Measurements from ENCODE around the gene TRMT10B.

The TRMT10B gene

DNA sequence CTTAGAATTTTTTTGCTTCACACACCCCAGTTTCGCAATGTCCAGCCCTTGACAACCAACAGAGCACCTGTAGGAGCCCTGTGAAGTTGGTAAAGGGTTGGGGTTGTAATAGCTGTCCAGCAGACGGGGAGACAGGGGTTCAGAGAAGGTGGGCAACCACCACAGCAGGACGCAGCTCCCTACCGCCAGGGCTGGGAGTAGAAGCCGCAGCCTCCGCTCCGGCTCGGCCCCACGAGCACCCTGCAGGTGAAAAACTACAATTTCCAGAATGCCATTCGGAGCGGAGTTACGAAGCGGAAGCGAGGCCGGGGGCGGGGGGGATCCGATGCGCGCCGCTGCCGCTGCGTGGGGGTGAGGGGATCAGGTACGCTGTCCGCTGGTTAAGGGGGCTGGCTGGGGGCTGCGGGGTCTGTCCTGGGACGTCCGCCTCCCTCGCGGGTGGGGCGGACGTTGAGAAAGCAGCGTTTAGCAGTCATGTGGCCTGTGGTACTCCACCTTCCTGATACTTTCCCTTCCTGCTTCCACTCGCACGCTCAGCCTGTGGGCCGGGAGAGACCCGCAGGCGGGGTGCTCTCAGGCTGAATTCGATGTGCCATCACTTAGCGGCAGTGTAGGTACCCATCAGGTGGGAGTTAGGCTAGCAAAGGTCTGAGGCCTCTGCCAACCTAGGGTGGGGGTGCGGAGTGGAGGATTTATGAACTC, at the start of gene TRMT10B:
Gene TRMT10B (plus strand): TSS at position 317 of the 702 bp plus-strand sequence. CDS start 8,127 bp downstream, outside the sequence.
- Histone ChIP-seq H4K20me1 (ENCODE audit: insufficient read depth, low read length) (no peaks in the 10 kb centered on the region), H3K4me2 (ENCODE audit: low read length) (peak within 1 kb of the TSS; percentile 74), H3K4me1 (ENCODE audit: low read length) (peaks cover 12% of the 10 kb centered on the region), H3K9me3 (ENCODE audit: insufficient read depth, low read length) (no peaks in the 10 kb centered on the region), H3K27ac (ENCODE audit: low read length) (peak within 1 kb of the TSS; percentile 22; the same call in 1 of the 2 replicates), H3K27me3 (ENCODE audit: low read depth, low read length) (no peaks in the 10 kb centered on the region), H3K79me2 (ENCODE audit: low read length) (peaks cover 11% of the 10 kb centered on the region), H3K36me3 (replicated peaks; ENCODE audit: low read depth, low read length) (peaks cover 2% of the 10 kb centered on the region), H2AFZ (ENCODE audit: low read depth, low read length) (peak within 1 kb of the TSS; percentile 93), H3K9ac (ENCODE audit: low read length) (peak within 1 kb of the TSS; percentile 91), H3K4me3 (ENCODE audit: low read length) (peak within 1 kb of the TSS; percentile 94)
- no peak for TF ChIP-seq CTCF (IDR thresholded peaks at IDR 0.05; ENCODE audit: low read depth, low read length)

DNA sequence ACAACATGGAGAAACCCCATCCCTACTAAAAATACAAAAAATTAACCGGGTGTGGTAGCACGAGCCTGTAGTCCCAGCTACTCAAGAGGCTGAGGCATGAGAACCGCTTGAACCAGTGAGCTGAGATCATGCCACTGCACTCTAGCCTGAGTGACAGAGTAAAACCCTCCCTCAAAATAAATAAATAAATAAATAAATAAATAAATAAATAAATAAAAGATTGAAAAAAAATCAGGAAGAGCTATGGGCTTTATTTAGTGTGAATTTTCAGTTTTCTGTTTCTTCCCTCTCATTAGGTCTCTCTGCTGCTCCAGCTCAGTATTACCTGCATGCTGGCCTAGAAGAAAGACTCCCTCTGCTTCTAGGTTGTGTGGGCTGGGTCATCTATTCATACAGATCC, 47.8 kb upstream of the TRMT10B start:
- TF ChIP-seq EZH2phosphoT487 (IDR thresholded peaks at IDR 0.05; ENCODE audit: low read depth) = no peak
- no peak for TF ChIP-seq CTCF (IDR thresholded peaks at IDR 0.05; ENCODE audit: low read depth, low read length)
- no peak overlapping the region for H3K27ac ChIP-seq (ENCODE audit: low read length)
- no peak overlapping the region for H3K4me2 ChIP-seq (ENCODE audit: low read length)
- no peaks in the 10 kb centered on the region for H3K36me3 ChIP-seq (replicated peaks; ENCODE audit: low read depth, low read length)
- peaks cover 14% of the 10 kb centered on the region for H3K27me3 ChIP-seq (ENCODE audit: low read depth, low read length)
- no peaks in the 10 kb centered on the region for H3K79me2 ChIP-seq (ENCODE audit: low read length)
- H3K4me1 ChIP-seq (ENCODE audit: low read length) = peaks cover 7% of the 10 kb centered on the region
- no peaks in the 10 kb centered on the region for H3K9me3 ChIP-seq (ENCODE audit: insufficient read depth, low read length)
- H4K20me1 ChIP-seq (ENCODE audit: insufficient read depth, low read length) = no peaks in the 10 kb centered on the region
- H2AFZ ChIP-seq (ENCODE audit: low read depth, low read length) = no peak overlapping the region
- no peak overlapping the region for H3K9ac ChIP-seq (ENCODE audit: low read length)
- no peak overlapping the region for H3K4me3 ChIP-seq (ENCODE audit: low read length)

- TF ChIP-seq CTCF (IDR thresholded peaks at IDR 0.05; ENCODE audit: low read depth, low read length) (no peak), EZH2phosphoT487 (IDR thresholded peaks at IDR 0.05; ENCODE audit: low read depth) (no peak)
- no peaks in the 10 kb centered on the region for H3K9me3 ChIP-seq (ENCODE audit: insufficient read depth, low read length)
- H3K79me2 ChIP-seq (ENCODE audit: low read length) = no peaks in the 10 kb centered on the region
- no peak overlapping the region for H3K9ac ChIP-seq (ENCODE audit: low read length)
- H3K36me3 ChIP-seq (replicated peaks; ENCODE audit: low read depth, low read length) = no peaks in the 10 kb centered on the region
- H2AFZ ChIP-seq (ENCODE audit: low read depth, low read length) = no peak overlapping the region
- H3K4me1 ChIP-seq (ENCODE audit: low read length) = peaks cover 7% of the 10 kb centered on the region
- H3K4me2 ChIP-seq (ENCODE audit: low read length) = no peak overlapping the region
- H4K20me1 ChIP-seq (ENCODE audit: insufficient read depth, low read length) = no peaks in the 10 kb centered on the region
- no peak overlapping the region for H3K4me3 ChIP-seq (ENCODE audit: low read length)
- H3K27me3 ChIP-seq (ENCODE audit: low read depth, low read length) = peaks cover 12% of the 10 kb centered on the region
- no peak overlapping the region for H3K27ac ChIP-seq (ENCODE audit: low read length)
These were observed 47.3 kb upstream of the TRMT10B start for GRCh38 chr9:37706290-37706689.

DNA sequence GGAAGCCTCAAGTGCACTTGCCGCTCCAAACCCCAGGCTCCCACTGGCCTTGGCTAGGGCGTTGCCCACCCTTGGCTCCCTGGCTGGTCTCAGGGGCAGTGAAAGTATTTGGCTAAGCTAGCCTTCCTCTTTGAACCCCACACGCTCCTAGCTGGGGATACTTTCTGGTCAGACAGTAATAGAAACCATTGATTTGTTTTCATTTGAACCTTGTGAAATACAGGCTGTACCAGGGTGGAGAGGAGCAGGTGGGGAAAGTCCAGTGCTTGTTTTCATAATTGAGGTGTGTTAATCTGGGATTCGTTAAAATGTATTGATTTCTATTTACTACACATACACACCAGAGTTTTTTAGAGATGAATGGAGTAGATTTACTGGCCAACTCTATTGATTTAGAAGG, 45.9 kb upstream of the TRMT10B start:
- no peak overlapping the region for H3K4me2 ChIP-seq (ENCODE audit: low read length)
- H3K4me3 ChIP-seq (ENCODE audit: low read length) = no peak overlapping the region
- no peak for TF ChIP-seq EZH2phosphoT487 (IDR thresholded peaks at IDR 0.05; ENCODE audit: low read depth)
- no peak for TF ChIP-seq CTCF (IDR thresholded peaks at IDR 0.05; ENCODE audit: low read depth, low read length)
- no peaks in the 10 kb centered on the region for H4K20me1 ChIP-seq (ENCODE audit: insufficient read depth, low read length)
- H3K4me1 ChIP-seq (ENCODE audit: low read length) = peaks cover 7% of the 10 kb centered on the region
- H3K27ac ChIP-seq (ENCODE audit: low read length) = no peak overlapping the region
- H3K9me3 ChIP-seq (ENCODE audit: insufficient read depth, low read length) = no peaks in the 10 kb centered on the region
- no peak overlapping the region for H3K9ac ChIP-seq (ENCODE audit: low read length)
- no peaks in the 10 kb centered on the region for H3K36me3 ChIP-seq (replicated peaks; ENCODE audit: low read depth, low read length)
- no peak overlapping the region for H2AFZ ChIP-seq (ENCODE audit: low read depth, low read length)
- peaks cover 12% of the 10 kb centered on the region for H3K27me3 ChIP-seq (ENCODE audit: low read depth, low read length)
- H3K79me2 ChIP-seq (ENCODE audit: low read length) = no peaks in the 10 kb centered on the region
